Vagina (tissue), 2 donors: Measurements from ENCODE around the gene S100A2.

Experiments
- POLR2AphosphoS5 ChIP-seq, 2 donors: sonication (generic); formaldehyde crosslinking; IDR thresholded peaks; one replicate each; pipeline ENCODE4 v1.9.0; 2017; ENCODE audit warnings: antibody characterized with exemption in 2 of 2, mild to moderate bottlenecking in 2 of 2, low read depth in 1 of 2; ENCODE audit not compliant: insufficient read depth in 1 of 2
- TF ChIP-seq, protein P1 (sequence below), 3 experiments: fragments of 450-650 bp in 2 of 3; fragments of 200-600 bp in 1 of 3; sonication (generic) in 1 of 3; IDR thresholded peaks; one replicate each; pipeline ENCODE4 v1.5.1; 2017 to 2019; ENCODE audit warnings: antibody characterized with exemption in 3 of 3, mild to moderate bottlenecking in 2 of 3, moderate library complexity in 2 of 3

DNA sequence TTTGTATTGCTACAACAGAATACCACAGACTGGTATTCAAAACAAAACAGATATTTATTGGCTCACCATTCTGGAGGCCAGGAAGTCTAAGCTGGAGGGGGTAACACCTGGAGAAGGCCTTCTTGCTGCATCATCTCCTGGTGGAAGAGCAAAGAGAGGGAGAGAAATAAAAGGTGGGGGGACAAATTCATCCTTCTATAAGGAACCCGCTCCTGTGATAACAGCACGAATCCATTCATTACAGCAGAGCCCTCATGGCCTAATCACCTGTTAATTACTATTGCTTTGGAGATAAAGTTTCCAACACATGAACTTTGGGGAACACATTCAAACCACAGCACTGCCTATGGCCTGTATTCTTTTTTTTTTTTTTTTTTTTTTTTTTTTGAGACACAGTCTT, 5.4 kb downstream of the S100A2 start:
- no peak for TF ChIP-seq POLR2AphosphoS5 (IDR thresholded peaks at IDR 0.05; ENCODE audit: insufficient read depth in 1 of 2, low read depth in 1 of 2)
- TF ChIP-seq, protein P1, sequence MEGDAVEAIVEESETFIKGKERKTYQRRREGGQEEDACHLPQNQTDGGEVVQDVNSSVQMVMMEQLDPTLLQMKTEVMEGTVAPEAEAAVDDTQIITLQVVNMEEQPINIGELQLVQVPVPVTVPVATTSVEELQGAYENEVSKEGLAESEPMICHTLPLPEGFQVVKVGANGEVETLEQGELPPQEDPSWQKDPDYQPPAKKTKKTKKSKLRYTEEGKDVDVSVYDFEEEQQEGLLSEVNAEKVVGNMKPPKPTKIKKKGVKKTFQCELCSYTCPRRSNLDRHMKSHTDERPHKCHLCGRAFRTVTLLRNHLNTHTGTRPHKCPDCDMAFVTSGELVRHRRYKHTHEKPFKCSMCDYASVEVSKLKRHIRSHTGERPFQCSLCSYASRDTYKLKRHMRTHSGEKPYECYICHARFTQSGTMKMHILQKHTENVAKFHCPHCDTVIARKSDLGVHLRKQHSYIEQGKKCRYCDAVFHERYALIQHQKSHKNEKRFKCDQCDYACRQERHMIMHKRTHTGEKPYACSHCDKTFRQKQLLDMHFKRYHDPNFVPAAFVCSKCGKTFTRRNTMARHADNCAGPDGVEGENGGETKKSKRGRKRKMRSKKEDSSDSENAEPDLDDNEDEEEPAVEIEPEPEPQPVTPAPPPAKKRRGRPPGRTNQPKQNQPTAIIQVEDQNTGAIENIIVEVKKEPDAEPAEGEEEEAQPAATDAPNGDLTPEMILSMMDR (IDR thresholded peaks at IDR 0.05) = no peak
